WERI-Rb-1 (cell line): ENCODE data around the gene DCXR.

Source experiments
- DNase-seq: peaks from one replicate; pipeline ENCODE4 v3.0.0-alpha.2; 2020
- H3K27ac ChIP-seq: fragments of 250-450 bp; sonication (Bioruptor Pico); 2 replicates; pipeline ENCODE4 v1.5.1; 2020; ENCODE audit warnings: mild to moderate bottlenecking, moderate library complexity
- H3K27me3 ChIP-seq: fragments of 250-450 bp; sonication (Bioruptor Pico); 2 replicates; pipeline ENCODE4 v1.5.1; 2021; ENCODE audit warnings: mild to moderate bottlenecking, low read depth, moderate library complexity; ENCODE audit not compliant: insufficient read depth, severe bottlenecking
- H3K36me3 ChIP-seq: fragments of 250-450 bp; sonication (Bioruptor Pico); 2 replicates; pipeline ENCODE4 v1.5.1; 2020; ENCODE audit warnings: mild to moderate bottlenecking, moderate library complexity
- H3K4me3 ChIP-seq: 2 replicates; pipeline ENCODE4 v1.5.1; 2011; ENCODE audit warnings: low read depth, mild to moderate bottlenecking, control low read depth, low read length
- H3K9me3 ChIP-seq: fragments of 250-450 bp; sonication (Bioruptor Pico); 2 replicates; pipeline ENCODE4 v1.5.1; 2021; ENCODE audit warnings: mild to moderate bottlenecking, moderate library complexity; ENCODE audit not compliant: severe bottlenecking
- TF ChIP-seq, protein P1 (sequence below): IDR thresholded peaks from 2 replicates; pipeline ENCODE4 v1.5.1; 2011; ENCODE audit warnings: low read depth, mild to moderate bottlenecking, control low read depth, inconsistent platforms, low read length

Gene DCXR

DNA sequence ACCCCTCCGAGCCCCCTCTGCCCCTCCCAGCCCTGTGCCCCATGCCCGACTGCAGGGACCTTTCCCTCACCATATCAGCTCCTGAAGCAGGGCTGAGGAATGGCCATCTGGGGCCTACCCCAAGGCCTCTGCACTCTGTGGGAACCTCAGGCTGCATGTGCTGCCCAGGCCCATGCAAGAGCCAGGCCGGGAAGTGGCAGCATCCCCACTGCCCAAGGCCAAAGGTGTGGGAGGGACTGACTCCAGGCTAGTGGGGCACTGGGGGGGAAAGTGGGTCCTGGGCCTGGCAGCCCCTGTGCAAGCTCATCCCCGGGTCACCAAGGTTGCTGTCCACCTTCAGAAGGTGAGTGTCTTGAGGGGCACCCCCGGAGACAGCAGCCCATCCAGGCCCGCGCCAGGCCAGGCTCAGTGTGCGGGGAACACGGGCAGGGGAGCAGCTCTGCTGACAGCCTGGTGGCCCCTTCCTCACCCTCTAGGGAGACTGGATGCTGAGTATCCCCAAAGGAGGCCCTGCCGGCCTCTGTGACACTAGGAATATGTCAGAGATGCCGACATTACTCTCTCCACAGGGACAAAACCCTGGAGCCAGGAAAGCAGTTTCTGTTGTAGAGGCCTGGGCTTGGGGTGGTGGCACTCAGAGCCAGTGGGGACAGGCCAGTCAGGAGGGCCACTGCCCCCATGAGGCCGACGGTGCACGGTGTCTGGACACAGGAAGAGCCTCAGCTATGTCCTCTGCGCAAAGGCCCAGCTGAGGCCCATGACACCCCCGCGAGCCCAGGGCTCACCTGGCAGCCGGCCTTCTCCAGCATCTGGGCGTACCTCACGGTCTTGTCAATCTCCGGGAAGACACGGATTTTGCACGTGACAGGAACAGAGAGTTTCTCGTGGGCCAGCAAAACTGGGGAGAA, 24.8 kb upstream of the DCXR start:
- DNase-seq: no peak
- Histone ChIP-seq H3K27ac (no peak overlapping the region), H3K36me3 (peaks cover 70% of the 10 kb centered on the region), H3K9me3 (peaks cover 5% of the 10 kb centered on the region), H3K4me3 (no peak overlapping the region), H3K27me3 (no peaks in the 10 kb centered on the region)
- TF ChIP-seq, protein P1, sequence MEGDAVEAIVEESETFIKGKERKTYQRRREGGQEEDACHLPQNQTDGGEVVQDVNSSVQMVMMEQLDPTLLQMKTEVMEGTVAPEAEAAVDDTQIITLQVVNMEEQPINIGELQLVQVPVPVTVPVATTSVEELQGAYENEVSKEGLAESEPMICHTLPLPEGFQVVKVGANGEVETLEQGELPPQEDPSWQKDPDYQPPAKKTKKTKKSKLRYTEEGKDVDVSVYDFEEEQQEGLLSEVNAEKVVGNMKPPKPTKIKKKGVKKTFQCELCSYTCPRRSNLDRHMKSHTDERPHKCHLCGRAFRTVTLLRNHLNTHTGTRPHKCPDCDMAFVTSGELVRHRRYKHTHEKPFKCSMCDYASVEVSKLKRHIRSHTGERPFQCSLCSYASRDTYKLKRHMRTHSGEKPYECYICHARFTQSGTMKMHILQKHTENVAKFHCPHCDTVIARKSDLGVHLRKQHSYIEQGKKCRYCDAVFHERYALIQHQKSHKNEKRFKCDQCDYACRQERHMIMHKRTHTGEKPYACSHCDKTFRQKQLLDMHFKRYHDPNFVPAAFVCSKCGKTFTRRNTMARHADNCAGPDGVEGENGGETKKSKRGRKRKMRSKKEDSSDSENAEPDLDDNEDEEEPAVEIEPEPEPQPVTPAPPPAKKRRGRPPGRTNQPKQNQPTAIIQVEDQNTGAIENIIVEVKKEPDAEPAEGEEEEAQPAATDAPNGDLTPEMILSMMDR: peak; percentile 61

DNA sequence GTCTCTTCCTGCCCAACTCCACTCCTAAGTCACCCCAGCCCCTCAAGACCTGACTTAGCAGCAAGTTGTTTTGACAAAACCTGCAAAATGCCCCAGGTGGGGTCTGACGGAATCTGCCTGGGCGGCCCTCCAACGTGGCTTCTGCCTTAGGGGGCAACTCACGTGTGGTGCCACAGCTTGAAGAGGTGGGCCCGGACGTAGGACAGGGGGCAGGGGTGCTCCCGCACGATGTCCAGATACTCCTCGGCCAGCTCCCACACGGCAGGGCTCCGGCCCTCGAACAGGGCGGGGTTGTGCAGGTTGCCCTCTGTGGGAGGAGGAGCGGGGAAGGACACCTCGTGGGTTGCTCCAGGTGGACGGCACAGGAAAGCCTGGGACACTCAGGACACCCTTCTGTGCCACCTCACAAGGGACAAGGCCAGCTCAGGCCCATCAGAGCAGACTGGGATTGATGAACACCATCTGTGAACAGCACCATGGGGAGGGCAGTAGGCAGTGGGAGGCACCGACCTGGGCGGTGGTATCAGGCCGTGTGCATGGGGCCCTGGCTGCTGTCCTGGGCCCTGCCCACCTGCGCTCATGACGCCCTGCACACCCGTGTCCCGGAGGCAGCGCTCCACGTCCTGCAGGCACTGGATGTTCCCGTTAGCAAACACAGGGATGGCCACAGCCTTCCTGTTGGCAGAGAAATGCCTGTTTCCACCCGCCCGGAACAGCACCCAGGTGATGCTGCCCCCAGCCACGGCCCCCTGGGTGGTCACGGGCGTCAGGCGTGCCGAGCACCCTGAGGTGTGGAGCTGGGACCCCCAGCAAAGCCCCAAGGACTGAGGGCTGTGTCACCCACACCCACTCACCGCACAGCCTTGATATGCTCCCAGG, 23.8 kb upstream of the DCXR start:
- H3K4me3 ChIP-seq: no peak overlapping the region
- H3K27me3 ChIP-seq: no peaks in the 10 kb centered on the region
- no peak overlapping the region for H3K27ac ChIP-seq
- TF ChIP-seq, protein P1: no peak
- peaks cover 81% of the 10 kb centered on the region for H3K36me3 ChIP-seq
- H3K9me3 ChIP-seq: peaks cover 2% of the 10 kb centered on the region
- DNase-seq: no peak

- H3K27me3 ChIP-seq: no peaks in the 10 kb centered on the region
- H3K27ac ChIP-seq: no peak overlapping the region
- DNase-seq: no peak
- H3K36me3 ChIP-seq: peaks cover 88% of the 10 kb centered on the region
- H3K4me3 ChIP-seq: no peak overlapping the region
- H3K9me3 ChIP-seq: no peaks in the 10 kb centered on the region
- TF ChIP-seq, protein P1: no peak
Observed at GRCh38 chr17:82060614-82061013, 23.1 kb upstream of the DCXR start.

DNA sequence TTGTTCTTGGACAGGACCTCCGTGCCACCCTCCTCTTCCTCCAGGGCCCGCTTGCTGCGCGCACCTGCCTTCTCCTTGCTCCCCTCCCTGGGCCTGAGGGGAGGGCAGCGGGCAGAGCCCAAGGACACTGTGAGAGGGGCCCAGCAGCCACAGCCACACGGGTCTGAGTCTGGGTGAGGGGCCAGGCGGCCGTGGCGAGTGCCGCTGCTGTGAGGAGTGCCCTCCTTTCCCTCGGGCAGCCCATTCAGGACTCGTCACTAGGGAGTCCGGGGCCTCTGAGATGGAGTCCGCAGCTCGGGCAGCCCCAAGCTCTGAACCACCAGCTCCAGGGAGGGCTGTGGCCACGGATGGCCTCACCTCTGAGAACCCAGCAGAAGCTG, 22.5 kb upstream of the DCXR start:
- Histone ChIP-seq H3K4me3 (no peak overlapping the region), H3K27me3 (no peaks in the 10 kb centered on the region), H3K27ac (peak overlapping the region; percentile 9; the same call in 1 of the 2 replicates), H3K9me3 (no peaks in the 10 kb centered on the region), H3K36me3 (peaks cover 93% of the 10 kb centered on the region)
- TF ChIP-seq, protein P1: no peak
- no peak for DNase-seq

- peak overlapping the region; percentile 9; the same call in 1 of the 2 replicates for H3K27ac ChIP-seq
- TF ChIP-seq, protein P1: no peak
- no peak for DNase-seq
- H3K4me3 ChIP-seq: no peak overlapping the region
- H3K36me3 ChIP-seq: peaks cover 97% of the 10 kb centered on the region
- no peaks in the 10 kb centered on the region for H3K9me3 ChIP-seq
- H3K27me3 ChIP-seq: no peaks in the 10 kb centered on the region
Observed at GRCh38 chr17:82059272-82060000, 21.9 kb upstream of the DCXR start.
